Activated CD8-positive, alpha-beta memory T cell treated with anti-CD3 and anti-CD28 coated beads, Interleukin-2, amount 10 ng/mL, durations not matched to agents 7 days and 5 days (primary cell): ENCODE data around the gene USP40. TPM values are rescaled to one million over a fixed set of nuclear protein-coding genes. Genes with fewer than 3 reads are reported as not detected.

Source experiments
- ATAC-seq: fragments of 150-1000 bp; cut with Tn5 transposase; one replicate; pipeline ENCODE4 v1.10.0; 2021; ENCODE audit warnings: moderate library complexity
- CTCF ChIA-PET: fragments of 350-600 bp; sonication (Branson Sonifier 250); formaldehyde crosslinking; loops from one replicate; lab custom pipeline; 2021; ENCODE audit warnings: antibody characterized with exemption; lab: Charles Lee
- DNase-seq: peaks from one replicate; pipeline ENCODE4 v3.0.0-alpha.2; 2020
- H3K27ac Mint-ChIP-seq: one replicate; pipeline ENCODE4 v1.8.0; 2021; ENCODE audit warnings: mild to moderate bottlenecking, mixed read lengths
- H3K27me3 Mint-ChIP-seq: one replicate; pipeline ENCODE4 v1.8.0; 2021; ENCODE audit warnings: mixed read lengths
- H3K36me3 Mint-ChIP-seq: one replicate; pipeline ENCODE4 v1.8.0; 2021; ENCODE audit warnings: mild to moderate bottlenecking, mixed read lengths
- H3K4me1 Mint-ChIP-seq: one replicate; pipeline ENCODE4 v1.8.0; 2021; ENCODE audit warnings: mixed read lengths
- H3K4me3 Mint-ChIP-seq: one replicate; pipeline ENCODE4 v1.8.0; 2021; ENCODE audit warnings: mild to moderate bottlenecking, moderate library complexity, mixed read lengths
- H3K9me3 Mint-ChIP-seq: one replicate; pipeline ENCODE4 v1.8.0; 2022; ENCODE audit warnings: low read depth, mixed read lengths
- total RNA-seq, 2 experiments: library from RNA; stranded (reverse); gene quantifications; one replicate each; pipeline ENCODE4 v1.2.3, GENCODE V29; 2021

The USP40 gene
- total RNA-seq, 2 experiments from 2014 or later: 8.7 to 11.2 TPM

- H3K27me3 Mint-ChIP-seq: no peaks in the 10 kb centered on the region
- no peak overlapping the region for H3K4me3 Mint-ChIP-seq
- H3K4me1 Mint-ChIP-seq: peaks cover 16% of the 10 kb centered on the region
- ATAC-seq (no peak), DNase-seq (no peak)
- H3K27ac Mint-ChIP-seq: no peak overlapping the region
- H3K36me3 Mint-ChIP-seq: peaks cover 22% of the 10 kb centered on the region
- no peaks in the 10 kb centered on the region for H3K9me3 Mint-ChIP-seq
- CTCF ChIA-PET: interaction anchor here (0.8 to 7.7 kb wide), 10 partner anchors 12 to 174 kb away, joined by 3 to 193 read pairs (median 14); partner anchors contain the start of gene DGKD
Measured at GRCh38 chr2:233444501-233444900, 122.1 kb downstream of the USP40 start.

- Mint-ChIP-seq H3K27ac (peak overlapping the region; percentile 13), H3K4me3 (no peak overlapping the region), H3K36me3 (peaks cover 18% of the 10 kb centered on the region), H3K4me1 (peaks cover 16% of the 10 kb centered on the region), H3K27me3 (no peaks in the 10 kb centered on the region), H3K9me3 (no peaks in the 10 kb centered on the region)
- ATAC-seq (peak; percentile 88), DNase-seq (peak; percentile 89)
- CTCF ChIA-PET: interaction anchor here (0.6 to 7.7 kb wide), 31 partner anchors 9 to 838 kb away, joined by 3 to 193 read pairs (median 4); partner anchors contain the start of gene DGKD
Measured at GRCh38 chr2:233443511-233444183, 122.9 kb downstream of the USP40 start.

- DNase-seq: no peak
- Mint-ChIP-seq H3K4me3 (no peak overlapping the region), H3K4me1 (peaks cover 15% of the 10 kb centered on the region), H3K27ac (no peak overlapping the region), H3K27me3 (no peaks in the 10 kb centered on the region), H3K9me3 (no peaks in the 10 kb centered on the region), H3K36me3 (peaks cover 14% of the 10 kb centered on the region)
- no peak for ATAC-seq
- CTCF ChIA-PET: interaction anchor here (2.4 to 7.7 kb wide), 4 partner anchors 12 to 85 kb away, joined by 21 to 193 read pairs (median 62); no protein-coding TSS in a partner anchor
Measured at GRCh38 chr2:233442028-233442310, 124.6 kb downstream of the USP40 start.

- Mint-ChIP-seq H3K4me1 (peaks cover 15% of the 10 kb centered on the region), H3K36me3 (peaks cover 13% of the 10 kb centered on the region), H3K9me3 (no peaks in the 10 kb centered on the region), H3K27me3 (no peaks in the 10 kb centered on the region), H3K4me3 (no peak overlapping the region), H3K27ac (peak overlapping the region; percentile 50)
- ATAC-seq (no peak), DNase-seq (no peak)
- CTCF ChIA-PET: interaction anchor here (1.4 to 7.7 kb wide), 3 partner anchors 23 to 38 kb away, joined by 9 to 193 read pairs (median 76); no protein-coding TSS in a partner anchor
Measured at GRCh38 chr2:233441161-233442027, 125.2 kb downstream of the USP40 start.

- H3K4me1 Mint-ChIP-seq: peaks cover 15% of the 10 kb centered on the region
- CTCF ChIA-PET: interaction anchor here (0.8 to 1.4 kb wide), 2 partner anchors 22 to 36 kb away, joined by 4 to 9 read pairs; no protein-coding TSS in a partner anchor
- no peak for DNase-seq
- H3K27me3 Mint-ChIP-seq: no peaks in the 10 kb centered on the region
- H3K9me3 Mint-ChIP-seq: no peaks in the 10 kb centered on the region
- no peak overlapping the region for H3K4me3 Mint-ChIP-seq
- peaks cover 8% of the 10 kb centered on the region for H3K36me3 Mint-ChIP-seq
- peak overlapping the region; percentile 50 for H3K27ac Mint-ChIP-seq
- no peak for ATAC-seq
Measured at GRCh38 chr2:233440714-233441113, 125.9 kb downstream of the USP40 start.

GRCh38 chr2:233440314-233440713 lies 126.3 kb downstream of the USP40 start:
- Mint-ChIP-seq H3K4me1 (peaks cover 15% of the 10 kb centered on the region), H3K27me3 (no peaks in the 10 kb centered on the region), H3K36me3 (peaks cover 8% of the 10 kb centered on the region), H3K27ac (peak overlapping the region; percentile 4), H3K4me3 (no peak overlapping the region), H3K9me3 (no peaks in the 10 kb centered on the region)
- ATAC-seq (no peak), DNase-seq (no peak)
- CTCF ChIA-PET: interaction anchor here (0.8 to 1.4 kb wide), 2 partner anchors 21 to 35 kb away, joined by 4 to 9 read pairs; no protein-coding TSS in a partner anchor

- DNase-seq: no peak
- Mint-ChIP-seq H3K4me3 (no peak overlapping the region), H3K36me3 (peaks cover 6% of the 10 kb centered on the region), H3K27ac (no peak overlapping the region), H3K27me3 (no peaks in the 10 kb centered on the region), H3K4me1 (peaks cover 15% of the 10 kb centered on the region), H3K9me3 (no peaks in the 10 kb centered on the region)
- CTCF ChIA-PET: no interaction called here
- ATAC-seq: no peak
Measured at GRCh38 chr2:233439191-233439590, 127.4 kb downstream of the USP40 start.

GRCh38 chr2:233438573-233439147 lies 127.9 kb downstream of the USP40 start:
- CTCF ChIA-PET: interaction anchor here (1.2 to 1.8 kb wide), 2 partner anchors 13 to 34 kb away, joined by 3 to 6 read pairs; no protein-coding TSS in a partner anchor
- Mint-ChIP-seq H3K9me3 (no peaks in the 10 kb centered on the region), H3K4me1 (peaks cover 15% of the 10 kb centered on the region), H3K27me3 (no peaks in the 10 kb centered on the region), H3K27ac (no peak overlapping the region), H3K4me3 (no peak overlapping the region), H3K36me3 (peaks cover 6% of the 10 kb centered on the region)
- no peak for DNase-seq
- ATAC-seq: no peak

GRCh38 chr2:233437439-233437955 lies 129.1 kb downstream of the USP40 start:
- H3K4me1 Mint-ChIP-seq: peaks cover 9% of the 10 kb centered on the region
- ATAC-seq (no peak), DNase-seq (no peak)
- peaks cover 3% of the 10 kb centered on the region for H3K36me3 Mint-ChIP-seq
- H3K9me3 Mint-ChIP-seq: no peaks in the 10 kb centered on the region
- H3K27ac Mint-ChIP-seq: no peak overlapping the region
- H3K4me3 Mint-ChIP-seq: no peak overlapping the region
- H3K27me3 Mint-ChIP-seq: no peaks in the 10 kb centered on the region
- CTCF ChIA-PET: interaction anchor here (1.2 to 1.8 kb wide), 3 partner anchors 11 to 33 kb away, joined by 3 to 6 read pairs (median 6); no protein-coding TSS in a partner anchor

GRCh38 chr2:233436691-233437438 lies 129.7 kb downstream of the USP40 start:
- Mint-ChIP-seq H3K9me3 (no peaks in the 10 kb centered on the region), H3K27me3 (no peaks in the 10 kb centered on the region), H3K4me1 (peaks cover 9% of the 10 kb centered on the region), H3K4me3 (no peak overlapping the region), H3K27ac (no peak overlapping the region), H3K36me3 (peaks cover 2% of the 10 kb centered on the region)
- CTCF ChIA-PET: interaction anchor here (1.5 to 1.8 kb wide), 2 partner anchors 11 to 33 kb away, joined by 6 read pairs; no protein-coding TSS in a partner anchor
- ATAC-seq (no peak), DNase-seq (no peak)

- H3K36me3 Mint-ChIP-seq: peaks cover 7% of the 10 kb centered on the region
- no peak overlapping the region for H3K4me3 Mint-ChIP-seq
- no peaks in the 10 kb centered on the region for H3K9me3 Mint-ChIP-seq
- H3K27me3 Mint-ChIP-seq: no peaks in the 10 kb centered on the region
- H3K27ac Mint-ChIP-seq: no peak overlapping the region
- ATAC-seq (no peak), DNase-seq (no peak)
- peaks cover 9% of the 10 kb centered on the region for H3K4me1 Mint-ChIP-seq
- CTCF ChIA-PET: interaction anchor here (1.5 kb wide), 1 partner anchor 12 kb away, joined by 6 read pairs; no protein-coding TSS in a partner anchor
Measured at GRCh38 chr2:233436191-233436581, 130.4 kb downstream of the USP40 start.
